Measurements from ENCODE around the gene BAHCC1.

GRCh38 chr17:81486199-81486810 is 91.0 kb downstream of the BAHCC1 start:
- TF ChIP-seq CTCF (IDR thresholded peaks at IDR 0.05; ENCODE audit: low read depth, low read length) (no peak), EZH2phosphoT487 (IDR thresholded peaks at IDR 0.05; ENCODE audit: low read depth) (no peak)

Measured in OCI-LY3 (cell line).